Esophagus squamous epithelium (tissue), 4 donors: Measurements from ENCODE around the gene ADAM12.

Experiments
- CTCF ChIP-seq, 6 experiments: fragments of 450-650 bp in 4 of 6; fragments of 200-600 bp in 2 of 6; sonication (generic) in 2 of 6; IDR thresholded peaks; one replicate each; pipeline ENCODE4 v1.5.1; 2016 to 2019; ENCODE audit warnings: antibody characterized with exemption in 6 of 6, mild to moderate bottlenecking in 4 of 6, moderate library complexity in 4 of 6
- POLR2A ChIP-seq, 4 donors: fragments of 450-650 bp; IDR thresholded peaks; one replicate each; pipeline ENCODE4 v1.6.1; 2017; ENCODE audit warnings: antibody characterized with exemption in 4 of 4, mild to moderate bottlenecking in 4 of 4, moderate library complexity in 3 of 4

GRCh38 chr10:126387931-126388911 is at the start of gene ADAM12:
- TF ChIP-seq CTCF (IDR thresholded peaks at IDR 0.05) (no peak), POLR2A (IDR thresholded peaks at IDR 0.05) (no peak)
